IMR-90 (cell line): ENCODE data around the gene MDM2.

Source experiments
- CHD1 ChIP-seq: IDR thresholded peaks from 2 replicates; pipeline ENCODE4 v1.6.1; 2012; ENCODE audit warnings: low read depth, low read length, improper control_type of control experiment
- CTCF ChIP-seq: conservative IDR thresholded peaks from 2 replicates; pipeline ENCODE4 v1.5.1; 2012; ENCODE audit warnings: mild to moderate bottlenecking, low read depth, low read length, improper control_type of control experiment
- POLR2A ChIP-seq: IDR thresholded peaks from 2 replicates; pipeline ENCODE4 v1.6.1; 2012; ENCODE audit warnings: mild to moderate bottlenecking, low read depth, low read length
- RAD21 ChIP-seq: IDR thresholded peaks from 2 replicates; pipeline ENCODE4 v1.6.1; 2012; ENCODE audit warnings: low read length, improper control_type of control experiment
- RCOR1 ChIP-seq: IDR thresholded peaks from 2 replicates; pipeline ENCODE4 v1.6.1; 2012; ENCODE audit warnings: mild to moderate bottlenecking, low read length, improper control_type of control experiment; ENCODE audit not compliant: insufficient replicate concordance
- USF2 ChIP-seq: fragments of 150-350 bp; IDR thresholded peaks from 2 replicates; pipeline ENCODE4 v1.6.1; 2017; ENCODE audit warnings: mild to moderate bottlenecking, antibody characterized with exemption, low read length, low read depth

- TF ChIP-seq CTCF (no peak), USF2 (no peak), RCOR1 (no peak), POLR2A (no peak), RAD21 (no peak), CHD1 (no peak)
Measured at GRCh38 chr12:68896881-68897540, 89.0 kb downstream of the MDM2 start.
